ENCODE measurements around the gene TOP2A.
"Not testable (repeated sequence)": the region's sequence is repeated elsewhere in the genome, so short reads cannot be mapped to it uniquely, and the experiment has no call there.

TOP2A gene

DNA sequence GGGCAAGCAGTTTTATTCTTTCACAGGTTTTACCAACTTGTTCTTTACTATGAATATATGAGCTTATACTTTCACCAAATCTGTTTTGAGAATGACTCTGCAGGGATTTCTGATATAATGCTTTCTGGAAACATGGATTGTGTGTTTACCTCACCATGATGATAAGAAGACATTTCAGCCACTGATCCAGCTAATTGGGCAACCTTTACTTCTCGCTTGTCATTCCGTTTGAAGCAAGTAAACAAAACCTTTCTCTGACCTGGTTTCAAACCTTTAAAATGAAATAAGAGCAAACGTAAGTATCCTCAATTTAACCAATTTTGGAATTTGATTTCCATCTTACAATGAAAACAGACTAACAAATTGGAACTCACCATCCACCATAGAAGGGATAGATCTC, 13.7 kb downstream of the TOP2A start:
- WGBS, 2 donors (ENCODE audit: extremely low coverage in 2 of 2, insufficient read length in 2 of 2, insufficient replicate concordance in 1 of 2): no CpG with 5 or more reads among the region's 3 CpGs
- no peak overlapping the region for H3K4me2 ChIP-seq (ENCODE audit: insufficient read depth, low read length, poor library complexity, severe bottlenecking)
- H3K27me3 ChIP-seq (ENCODE audit: control insufficient read depth in 3 of 3, insufficient read depth in 3 of 3, low read depth in 1 of 3, low read length in 3 of 3): no peaks in the 10 kb centered on the region
- H3K36me3 ChIP-seq (replicated peaks in 1 of 2; ENCODE audit: control insufficient read depth in 2 of 2, insufficient read depth in 2 of 2, low read length in 2 of 2): peaks cover 38 to 99% of the 10 kb centered on the region in 2 donors
- no peak overlapping the region for H3K14ac ChIP-seq (ENCODE audit: low read length)
- no peak for DNase-seq (ENCODE audit: low spot score)
- no peak overlapping the region for H3K18ac ChIP-seq (ENCODE audit: low read length)
- H3K4ac ChIP-seq (ENCODE audit: low read length): no peak overlapping the region
- H2BK5ac ChIP-seq (ENCODE audit: low read length): no peak overlapping the region
- no peak overlapping the region for H3K27ac ChIP-seq (replicated peaks; ENCODE audit: low read length)
- H2AK5ac ChIP-seq (ENCODE audit: low read depth, low read length): no peak overlapping the region
- no peak overlapping the region for H2BK12ac ChIP-seq (ENCODE audit: low read length)
- H3K79me1 ChIP-seq (ENCODE audit: low read depth, low read length): no peaks in the 10 kb centered on the region
- no peak overlapping the region for H2AFZ ChIP-seq (ENCODE audit: low read length)
- H3K4me3 ChIP-seq (ENCODE audit: low read length in 2 of 2): no peak overlapping the region
- no peak overlapping the region for H3K23ac ChIP-seq (ENCODE audit: low read depth, low read length, poor library complexity)
- no peak overlapping the region for H3K9ac ChIP-seq (ENCODE audit: low read depth, low read length, poor library complexity)
- H2BK120ac ChIP-seq (ENCODE audit: low read depth, low read length): no peak overlapping the region
- H3K9me3 ChIP-seq (replicated peaks in 1 of 2; ENCODE audit: control insufficient read depth in 2 of 2, insufficient read depth in 1 of 2, low read depth in 1 of 2, low read length in 2 of 2): no peaks in the 10 kb centered on the region
- H4K91ac ChIP-seq (ENCODE audit: low read depth, low read length, poor library complexity): no peak overlapping the region
- no peaks in the 10 kb centered on the region for H3K4me1 ChIP-seq (ENCODE audit: control insufficient read depth in 2 of 2, insufficient read depth in 1 of 2, low read depth in 1 of 2, low read length in 2 of 2)
- H4K8ac ChIP-seq (ENCODE audit: low read depth, low read length): no peak overlapping the region
- H2BK15ac ChIP-seq (ENCODE audit: low read length): no peak overlapping the region

DNA sequence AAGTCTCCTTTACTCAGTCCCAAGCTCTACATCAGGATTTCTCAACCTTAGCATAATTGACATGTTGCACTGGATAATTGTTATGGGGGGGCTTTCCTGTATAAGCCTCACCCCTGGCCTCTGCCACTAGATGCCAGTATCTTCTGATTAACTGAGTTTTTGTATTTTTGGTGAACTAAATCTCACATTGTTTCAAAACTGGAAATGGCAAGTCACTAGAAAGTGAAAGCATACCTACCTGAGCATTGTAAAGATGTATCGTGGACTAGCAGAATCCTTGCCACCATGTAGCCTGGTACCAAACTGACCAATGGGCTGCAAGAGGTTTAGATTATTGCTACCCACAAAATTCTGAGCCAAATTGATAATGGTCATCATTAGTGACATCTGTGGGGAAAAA, 15.0 kb downstream of the TOP2A start:
- WGBS, 2 donors (ENCODE audit: extremely low coverage in 2 of 2, insufficient read length in 2 of 2, insufficient replicate concordance in 1 of 2): no CpG with 5 or more reads among the region's 1 CpG

DNA sequence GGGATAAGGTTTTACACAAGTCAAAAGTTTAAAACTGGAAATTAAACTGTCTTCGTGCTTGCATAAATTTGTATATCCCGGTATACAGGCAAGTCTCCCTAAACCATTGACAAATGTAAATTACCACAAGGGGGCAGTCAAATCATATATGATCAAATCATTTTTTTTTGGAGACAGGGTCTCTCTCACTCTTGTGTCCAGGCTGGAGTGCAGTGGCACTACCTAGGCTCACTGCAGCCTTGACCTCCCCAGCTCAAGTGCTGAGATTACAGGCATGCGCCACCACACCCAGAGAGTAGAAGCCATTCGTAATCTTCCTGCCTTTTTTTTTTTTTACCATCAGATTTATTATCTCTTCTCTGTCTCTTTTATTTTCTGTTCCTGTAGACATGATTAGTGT, 18.5 kb downstream of the TOP2A start:
- H3K79me1 ChIP-seq (ENCODE audit: low read depth, low read length): no peaks in the 10 kb centered on the region
- no peak overlapping the region for H2AFZ ChIP-seq (ENCODE audit: low read length)
- H4K8ac ChIP-seq (ENCODE audit: low read depth, low read length): no peak overlapping the region
- H3K36me3 ChIP-seq (replicated peaks in 1 of 2; ENCODE audit: control insufficient read depth in 2 of 2, insufficient read depth in 2 of 2, low read length in 2 of 2): peaks cover 39 to 100% of the 10 kb centered on the region in 2 donors
- no peak overlapping the region for H3K4ac ChIP-seq (ENCODE audit: low read length)
- no CpG with 5 or more reads among the region's 4 CpGs for WGBS, 2 donors (ENCODE audit: extremely low coverage in 2 of 2, insufficient read length in 2 of 2, insufficient replicate concordance in 1 of 2)
- no peak overlapping the region for H3K4me2 ChIP-seq (ENCODE audit: insufficient read depth, low read length, poor library complexity, severe bottlenecking)
- H3K27me3 ChIP-seq (ENCODE audit: control insufficient read depth in 3 of 3, insufficient read depth in 3 of 3, low read depth in 1 of 3, low read length in 3 of 3): no peaks in the 10 kb centered on the region
- no peak overlapping the region for H2BK5ac ChIP-seq (ENCODE audit: low read length)
- no peak overlapping the region for H2AK5ac ChIP-seq (ENCODE audit: low read depth, low read length)
- H3K9me3 ChIP-seq (replicated peaks in 1 of 2; ENCODE audit: control insufficient read depth in 2 of 2, insufficient read depth in 1 of 2, low read depth in 1 of 2, low read length in 2 of 2): no peaks in the 10 kb centered on the region
- H3K27ac ChIP-seq (replicated peaks; ENCODE audit: low read length): no peak overlapping the region
- no peak overlapping the region for H3K18ac ChIP-seq (ENCODE audit: low read length)
- H3K14ac ChIP-seq (ENCODE audit: low read length): no peak overlapping the region
- H2BK12ac ChIP-seq (ENCODE audit: low read length): no peak overlapping the region
- no peak overlapping the region for H3K23ac ChIP-seq (ENCODE audit: low read depth, low read length, poor library complexity)
- DNase-seq (ENCODE audit: low spot score): no peak
- H2BK120ac ChIP-seq (ENCODE audit: low read depth, low read length): no peak overlapping the region
- no peak overlapping the region for H3K4me3 ChIP-seq (ENCODE audit: low read length in 2 of 2)
- no peak overlapping the region for H3K9ac ChIP-seq (ENCODE audit: low read depth, low read length, poor library complexity)
- H3K4me1 ChIP-seq (ENCODE audit: control insufficient read depth in 2 of 2, insufficient read depth in 1 of 2, low read depth in 1 of 2, low read length in 2 of 2): no peaks in the 10 kb centered on the region
- no peak overlapping the region for H4K91ac ChIP-seq (ENCODE audit: low read depth, low read length, poor library complexity)
- H2BK15ac ChIP-seq (ENCODE audit: low read length): no peak overlapping the region

More for the DNA sequence above, 15.0 kb downstream of the TOP2A start:
- Histone ChIP-seq H2AFZ (ENCODE audit: low read length) (no peak overlapping the region), H3K79me1 (ENCODE audit: low read depth, low read length) (no peaks in the 10 kb centered on the region), H3K27me3 (ENCODE audit: control insufficient read depth in 3 of 3, insufficient read depth in 3 of 3, low read depth in 1 of 3, low read length in 3 of 3) (no peaks in the 10 kb centered on the region), H4K8ac (ENCODE audit: low read depth, low read length) (no peak overlapping the region), H2AK5ac (ENCODE audit: low read depth, low read length) (no peak overlapping the region), H2BK15ac (ENCODE audit: low read length) (no peak overlapping the region), H3K4ac (ENCODE audit: low read length) (no peak overlapping the region), H3K36me3 (replicated peaks in 1 of 2; ENCODE audit: control insufficient read depth in 2 of 2, insufficient read depth in 2 of 2, low read length in 2 of 2) (peaks cover 36 to 99% of the 10 kb centered on the region in 2 donors), H3K14ac (ENCODE audit: low read length) (no peak overlapping the region), H3K9me3 (replicated peaks in 1 of 2; ENCODE audit: control insufficient read depth in 2 of 2, insufficient read depth in 1 of 2, low read depth in 1 of 2, low read length in 2 of 2) (no peaks in the 10 kb centered on the region), H3K27ac (replicated peaks; ENCODE audit: low read length) (no peak overlapping the region), H2BK120ac (ENCODE audit: low read depth, low read length) (no peak overlapping the region), H3K4me2 (ENCODE audit: insufficient read depth, low read length, poor library complexity, severe bottlenecking) (no peak overlapping the region), H3K4me1 (ENCODE audit: control insufficient read depth in 2 of 2, insufficient read depth in 1 of 2, low read depth in 1 of 2, low read length in 2 of 2) (no peaks in the 10 kb centered on the region), H3K9ac (ENCODE audit: low read depth, low read length, poor library complexity) (no peak overlapping the region), H3K23ac (ENCODE audit: low read depth, low read length, poor library complexity) (no peak overlapping the region), H3K18ac (ENCODE audit: low read length) (no peak overlapping the region), H2BK5ac (ENCODE audit: low read length) (no peak overlapping the region), H3K4me3 (ENCODE audit: low read length in 2 of 2) (no peak overlapping the region), H4K91ac (ENCODE audit: low read depth, low read length, poor library complexity) (no peak overlapping the region), H2BK12ac (ENCODE audit: low read length) (no peak overlapping the region)
- no peak for DNase-seq (ENCODE audit: low spot score)

DNA sequence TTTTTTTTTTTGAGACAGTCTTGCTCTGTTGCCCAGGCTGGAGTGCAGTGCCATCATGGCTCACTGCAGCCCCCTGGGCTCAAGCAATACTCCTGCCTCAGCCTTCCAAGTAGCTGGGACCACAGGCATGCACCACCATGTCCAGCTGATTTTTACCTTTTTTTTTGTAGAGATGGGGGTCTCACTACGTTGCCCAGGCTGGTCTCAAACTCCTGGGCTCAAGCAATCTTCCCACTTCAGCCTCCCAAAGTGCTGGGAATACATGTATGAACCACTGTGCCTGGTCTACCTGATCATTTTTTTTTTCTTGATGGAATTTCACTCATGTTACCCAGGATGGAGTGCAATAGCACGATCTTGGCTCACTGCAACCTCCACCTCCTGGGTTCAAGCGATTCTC, 31.1 kb downstream of the TOP2A start:
- H2AFZ ChIP-seq (ENCODE audit: low read length); H3K27me3 ChIP-seq (ENCODE audit: control insufficient read depth in 3 of 3, insufficient read depth in 3 of 3, low read depth in 1 of 3, low read length in 3 of 3); H4K91ac ChIP-seq (ENCODE audit: low read depth, low read length, poor library complexity); H2BK120ac ChIP-seq (ENCODE audit: low read depth, low read length); DNase-seq (ENCODE audit: low spot score); H2BK15ac ChIP-seq (ENCODE audit: low read length); H3K4ac ChIP-seq (ENCODE audit: low read length); H3K9ac ChIP-seq (ENCODE audit: low read depth, low read length, poor library complexity); H3K14ac ChIP-seq (ENCODE audit: low read length); H3K4me2 ChIP-seq (ENCODE audit: insufficient read depth, low read length, poor library complexity, severe bottlenecking); H3K18ac ChIP-seq (ENCODE audit: low read length); H4K8ac ChIP-seq (ENCODE audit: low read depth, low read length); H2BK12ac ChIP-seq (ENCODE audit: low read length); H3K23ac ChIP-seq (ENCODE audit: low read depth, low read length, poor library complexity); H3K79me1 ChIP-seq (ENCODE audit: low read depth, low read length); H3K9me3 ChIP-seq (replicated peaks in 1 of 2; ENCODE audit: control insufficient read depth in 2 of 2, insufficient read depth in 1 of 2, low read depth in 1 of 2, low read length in 2 of 2); H3K4me3 ChIP-seq (ENCODE audit: low read length in 2 of 2); H3K4me1 ChIP-seq (ENCODE audit: control insufficient read depth in 2 of 2, insufficient read depth in 1 of 2, low read depth in 1 of 2, low read length in 2 of 2); H2BK5ac ChIP-seq (ENCODE audit: low read length); H2AK5ac ChIP-seq (ENCODE audit: low read depth, low read length); H3K27ac ChIP-seq (replicated peaks; ENCODE audit: low read length): not testable (repeated sequence)
- no CpG with 5 or more reads among the region's 3 CpGs for WGBS, 2 donors (ENCODE audit: extremely low coverage in 2 of 2, insufficient read length in 2 of 2, insufficient replicate concordance in 1 of 2)
- peaks cover 13 to 51% of the 10 kb centered on the region in 2 donors for H3K36me3 ChIP-seq (replicated peaks in 1 of 2; ENCODE audit: control insufficient read depth in 2 of 2, insufficient read depth in 2 of 2, low read length in 2 of 2)
